ENCODE measurements around the gene VARS2.
"Not testable (repeated sequence)": the region's sequence is repeated elsewhere in the genome, so short reads cannot be mapped to it uniquely, and the experiment has no call there.

GRCh38 chr6:30873795-30874194, 40.2 kb upstream of the VARS2 start:
- not testable (repeated sequence) for TF ChIP-seq CTCF, POLR2A (IDR thresholded peaks at IDR 0.05)

All from lower leg skin (tissue), 3 donors.